Bronchial epithelial cell (primary cell): ENCODE results near the gene SUPT7L. TPM values are rescaled to one million over a fixed set of nuclear protein-coding genes. Genes with fewer than 3 reads are reported as not detected.

ENCODE experiments used
- DNase-seq: peaks from one replicate; pipeline ENCODE4 v3.0.0-alpha.2; 2010; ENCODE audit warnings: low read depth
- FAIRE-seq: peaks from 2 replicates; lab custom pipeline; 2011; peaks lifted over from hg19 to GRCh38; lab: Jason Lieb, UNC
- H3K27me3 ChIP-seq: 2 replicates; pipeline ENCODE4 v1.5.1; 2011; ENCODE audit warnings: low read length; ENCODE audit not compliant: control insufficient read depth, insufficient read depth
- H3K36me3 ChIP-seq: 2 replicates; pipeline ENCODE4 v1.5.1; 2011; ENCODE audit warnings: low read length; ENCODE audit not compliant: control insufficient read depth, insufficient read depth
- H3K4me3 ChIP-seq: 2 replicates; pipeline ENCODE4 v1.5.1; 2011; ENCODE audit warnings: mild to moderate bottlenecking, low read depth, low read length, control low read depth
- total RNA-seq: library from RNA; depleted of rRNA; stranded (reverse); fragments of >200 nt; gene quantifications from 2 replicates; pipeline ENCODE4 v1.2.1, GENCODE V29; 2014
- TF ChIP-seq, protein P1 (sequence below): IDR thresholded peaks from 2 replicates; pipeline ENCODE4 v1.5.1; 2011; ENCODE audit warnings: mild to moderate bottlenecking, moderate library complexity, low read length, control low read depth, inconsistent platforms; ENCODE audit not compliant: insufficient read depth, severe bottlenecking

The SUPT7L gene
- total RNA-seq, 1 donor from 2014 or later: 10.5 TPM

- TF ChIP-seq, protein P1, sequence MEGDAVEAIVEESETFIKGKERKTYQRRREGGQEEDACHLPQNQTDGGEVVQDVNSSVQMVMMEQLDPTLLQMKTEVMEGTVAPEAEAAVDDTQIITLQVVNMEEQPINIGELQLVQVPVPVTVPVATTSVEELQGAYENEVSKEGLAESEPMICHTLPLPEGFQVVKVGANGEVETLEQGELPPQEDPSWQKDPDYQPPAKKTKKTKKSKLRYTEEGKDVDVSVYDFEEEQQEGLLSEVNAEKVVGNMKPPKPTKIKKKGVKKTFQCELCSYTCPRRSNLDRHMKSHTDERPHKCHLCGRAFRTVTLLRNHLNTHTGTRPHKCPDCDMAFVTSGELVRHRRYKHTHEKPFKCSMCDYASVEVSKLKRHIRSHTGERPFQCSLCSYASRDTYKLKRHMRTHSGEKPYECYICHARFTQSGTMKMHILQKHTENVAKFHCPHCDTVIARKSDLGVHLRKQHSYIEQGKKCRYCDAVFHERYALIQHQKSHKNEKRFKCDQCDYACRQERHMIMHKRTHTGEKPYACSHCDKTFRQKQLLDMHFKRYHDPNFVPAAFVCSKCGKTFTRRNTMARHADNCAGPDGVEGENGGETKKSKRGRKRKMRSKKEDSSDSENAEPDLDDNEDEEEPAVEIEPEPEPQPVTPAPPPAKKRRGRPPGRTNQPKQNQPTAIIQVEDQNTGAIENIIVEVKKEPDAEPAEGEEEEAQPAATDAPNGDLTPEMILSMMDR: no peak
- FAIRE-seq (no peak), DNase-seq (no peak)
- Histone ChIP-seq H3K36me3 (no peaks in the 10 kb centered on the region), H3K27me3 (no peaks in the 10 kb centered on the region), H3K4me3 (no peak overlapping the region)
Observed at GRCh38 chr2:27709960-27710575, 46.7 kb upstream of the SUPT7L start.

DNA sequence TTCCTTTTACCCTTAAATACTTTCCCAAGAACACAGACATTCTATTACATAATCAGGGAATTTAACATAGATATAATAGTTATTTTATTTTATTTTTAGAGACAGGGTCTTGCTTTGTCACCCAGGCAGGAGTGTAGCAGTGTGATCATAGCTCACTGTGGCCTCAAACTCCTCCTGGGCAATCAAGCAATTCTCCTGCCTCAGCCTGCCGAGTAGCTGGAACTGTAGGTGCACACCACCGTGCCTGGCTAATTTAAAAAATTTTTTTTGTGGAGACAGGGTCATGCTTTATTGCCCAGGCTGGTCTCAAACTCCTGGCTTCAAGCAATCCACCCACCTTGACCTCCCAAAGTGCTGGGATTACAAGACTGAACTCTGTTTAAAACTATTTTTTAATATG lies 45.9 kb upstream of the SUPT7L start:
- TF ChIP-seq, protein P1: no peak
- FAIRE-seq (no peak), DNase-seq (no peak)
- Histone ChIP-seq H3K36me3 (no peaks in the 10 kb centered on the region), H3K4me3 (no peak overlapping the region), H3K27me3 (no peaks in the 10 kb centered on the region)

- FAIRE-seq: no peak
- Histone ChIP-seq H3K36me3 (no peaks in the 10 kb centered on the region), H3K27me3 (no peaks in the 10 kb centered on the region), H3K4me3 (no peak overlapping the region)
- TF ChIP-seq, protein P1: no peak
- DNase-seq: no peak
Observed at GRCh38 chr2:27708666-27709065, 45.3 kb upstream of the SUPT7L start.

DNA sequence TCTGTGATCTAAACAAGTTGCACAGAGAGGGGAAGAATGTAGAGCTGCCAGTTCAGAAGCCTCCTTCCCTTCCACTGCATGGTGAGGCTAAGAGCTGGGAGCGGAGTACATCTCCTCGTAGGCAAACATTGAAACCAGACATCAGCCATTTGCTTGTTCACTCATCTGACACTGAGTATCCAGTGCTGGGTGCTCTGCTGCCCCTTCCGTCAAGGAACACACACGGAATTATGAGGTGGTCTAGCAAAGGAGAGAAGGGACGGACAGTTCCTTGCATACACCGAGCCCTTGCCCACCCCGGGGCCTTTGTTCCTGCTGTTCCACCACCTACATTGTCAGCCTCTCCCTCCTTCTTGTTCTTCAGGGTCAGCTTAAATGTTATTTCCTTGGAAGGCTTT lies 44.8 kb upstream of the SUPT7L start:
- no peaks in the 10 kb centered on the region for H3K36me3 ChIP-seq
- no peaks in the 10 kb centered on the region for H3K27me3 ChIP-seq
- no peak overlapping the region for H3K4me3 ChIP-seq
- TF ChIP-seq, protein P1: no peak
- no peak for FAIRE-seq
- no peak for DNase-seq

GRCh38 chr2:27707462-27708256 lies 44.2 kb upstream of the SUPT7L start:
- no peak for DNase-seq

More at GRCh38 chr2:27707462-27708256, 44.2 kb upstream of the SUPT7L start:
- Histone ChIP-seq H3K4me3 (no peak overlapping the region), H3K27me3 (no peaks in the 10 kb centered on the region), H3K36me3 (no peaks in the 10 kb centered on the region)
- FAIRE-seq: no peak
- TF ChIP-seq, protein P1: no peak
